ENCODE results near the gene ATG2A.
A peak's percentile ranks its signal among the peaks of the same experiment; 100 is the strongest.

ATG2A gene

DNA sequence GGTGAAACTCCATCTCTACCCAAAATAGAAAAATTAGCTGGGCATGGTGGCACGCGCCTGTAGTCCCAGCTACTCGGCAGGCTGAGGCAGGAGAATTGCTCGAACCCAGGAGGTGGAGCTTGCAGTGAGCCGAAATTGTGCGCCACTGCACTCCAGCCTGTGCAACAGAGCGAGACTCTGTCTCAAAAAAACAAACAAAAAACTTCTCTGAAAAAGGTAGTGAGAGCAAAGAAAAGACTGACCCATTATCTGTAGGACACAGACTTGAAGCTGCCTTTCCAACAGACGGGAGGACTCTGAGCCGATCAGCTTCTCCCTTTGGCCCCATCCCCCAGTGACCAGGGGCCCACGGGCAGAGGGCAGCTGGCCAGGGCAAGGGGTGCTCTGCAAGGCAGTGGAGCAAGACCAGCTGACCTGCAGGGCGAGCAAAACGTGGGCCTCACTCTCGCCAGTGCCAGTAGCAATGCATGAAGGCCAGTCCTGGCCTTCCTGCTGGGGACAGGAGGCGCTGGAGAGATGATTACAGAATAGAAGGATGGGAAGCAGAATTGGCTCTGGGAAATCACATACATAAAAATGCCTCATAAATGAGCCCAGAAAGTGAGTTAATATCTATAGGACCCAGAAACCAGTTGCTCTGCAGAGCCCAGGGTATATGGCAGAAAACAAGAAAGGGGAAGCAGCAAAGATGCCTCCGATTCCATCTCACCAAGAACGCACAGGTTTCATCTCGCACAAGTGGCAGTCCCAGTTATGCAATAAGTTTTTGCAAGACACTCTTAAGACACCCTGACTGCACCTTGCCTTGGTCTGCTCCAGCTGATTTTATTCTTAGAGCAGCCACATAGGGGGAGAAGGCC is 41.4 kb downstream of the ATG2A start:
- no peak for TF ChIP-seq CTCF (IDR thresholded peaks at IDR 0.05; ENCODE audit: insufficient read depth, low read length, poor library complexity, severe bottlenecking)
- peaks cover 27% of the 10 kb centered on the region for H3K36me3 ChIP-seq (ENCODE audit: control insufficient read depth, insufficient read depth, low read length)
- DNase-seq (ENCODE audit: extremely low read depth, insufficient read length) = no peak
- H3K4me3 ChIP-seq (replicated peaks; ENCODE audit: low read depth, low read length) = peak overlapping the region; percentile 99
- no peaks in the 10 kb centered on the region for H3K27me3 ChIP-seq (replicated peaks; ENCODE audit: control insufficient read depth, insufficient read depth, low read length)

DNA sequence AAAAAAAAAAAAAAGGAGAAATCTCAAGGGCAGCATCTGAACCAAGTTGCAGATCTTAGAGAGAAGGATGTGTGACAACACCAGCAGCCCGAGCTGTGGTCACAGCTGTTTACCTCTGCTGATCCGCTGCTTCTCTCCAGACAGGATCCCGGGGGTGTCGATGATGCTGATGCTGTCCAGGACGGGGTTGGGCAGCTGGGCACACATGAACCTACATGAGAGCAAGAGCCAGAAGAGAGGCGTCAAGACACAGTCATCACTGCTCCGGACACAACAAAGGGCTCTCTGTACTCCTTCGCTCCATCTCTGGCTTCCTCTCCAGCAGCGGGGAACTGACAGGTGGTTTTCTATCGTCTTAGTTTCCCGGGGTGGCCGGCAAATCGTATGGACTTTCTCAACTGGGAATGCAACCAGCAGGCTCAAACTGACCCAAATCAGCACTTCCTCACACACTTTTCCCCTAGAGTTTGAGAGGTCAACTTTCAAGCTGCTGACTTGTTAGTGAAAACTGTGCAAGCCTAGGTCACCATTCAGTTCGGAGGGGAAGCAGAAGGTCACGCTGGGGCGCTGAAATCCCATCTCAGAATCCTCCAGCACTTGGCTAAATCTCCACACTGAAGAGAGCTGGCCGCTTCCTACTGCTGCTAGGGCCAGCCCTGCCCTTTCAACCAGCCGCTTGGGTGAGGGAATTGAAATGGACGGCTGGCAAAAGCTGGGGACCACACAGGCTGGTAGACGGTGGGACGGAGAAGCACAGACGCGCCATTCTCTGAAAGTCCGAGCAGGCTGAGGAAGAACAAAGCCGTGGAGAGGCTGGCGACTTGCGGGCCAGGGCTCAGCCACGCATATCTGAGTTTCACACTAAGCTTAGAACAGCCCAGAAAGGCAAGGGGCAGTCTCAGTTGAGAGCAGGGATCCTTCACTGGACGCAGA is 42.4 kb downstream of the ATG2A start:
- Histone ChIP-seq H3K4me3 (replicated peaks; ENCODE audit: low read depth, low read length) (peak overlapping the region; percentile 99), H3K27me3 (replicated peaks; ENCODE audit: control insufficient read depth, insufficient read depth, low read length) (no peaks in the 10 kb centered on the region), H3K36me3 (ENCODE audit: control insufficient read depth, insufficient read depth, low read length) (peaks cover 34% of the 10 kb centered on the region)
- no peak for TF ChIP-seq CTCF (IDR thresholded peaks at IDR 0.05; ENCODE audit: insufficient read depth, low read length, poor library complexity, severe bottlenecking)
- DNase-seq (ENCODE audit: extremely low read depth, insufficient read length) = no peak

GRCh38 chr11:64872790-64873488 is 44.1 kb downstream of the ATG2A start:
- peak overlapping the region; percentile 44 for H3K4me3 ChIP-seq (replicated peaks; ENCODE audit: low read depth, low read length)
- no peak for DNase-seq (ENCODE audit: extremely low read depth, insufficient read length)
- no peaks in the 10 kb centered on the region for H3K27me3 ChIP-seq (replicated peaks; ENCODE audit: control insufficient read depth, insufficient read depth, low read length)

DNA sequence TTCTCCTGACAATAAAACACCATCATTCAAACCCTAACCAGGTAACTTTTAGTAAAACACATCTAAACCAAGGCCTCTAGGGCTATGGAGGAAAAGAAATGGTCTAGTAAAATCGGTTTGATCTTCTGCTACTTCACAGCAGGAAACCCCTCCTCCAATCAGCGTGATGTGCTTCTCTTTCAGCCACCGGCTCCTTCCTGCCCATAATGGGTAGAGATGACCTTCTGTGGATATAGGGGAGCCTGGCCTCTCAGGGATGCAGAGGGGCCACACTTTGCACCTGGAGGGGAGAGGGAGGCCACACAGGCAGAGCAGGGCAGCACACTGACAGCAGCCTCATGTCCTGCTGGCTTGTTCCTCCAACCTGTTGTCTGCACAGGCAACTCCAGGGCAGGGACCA is 45.5 kb downstream of the ATG2A start:
- Histone ChIP-seq H3K4me3 (replicated peaks; ENCODE audit: low read depth, low read length) (peak overlapping the region; percentile 36), H3K27me3 (replicated peaks; ENCODE audit: control insufficient read depth, insufficient read depth, low read length) (no peaks in the 10 kb centered on the region), H3K36me3 (ENCODE audit: control insufficient read depth, insufficient read depth, low read length) (peaks cover 43% of the 10 kb centered on the region)
- peak; percentile 19 for DNase-seq (ENCODE audit: extremely low read depth, insufficient read length)
- TF ChIP-seq CTCF (IDR thresholded peaks at IDR 0.05; ENCODE audit: insufficient read depth, low read length, poor library complexity, severe bottlenecking) = no peak

More at GRCh38 chr11:64872790-64873488, 44.1 kb downstream of the ATG2A start:
- peaks cover 43% of the 10 kb centered on the region for H3K36me3 ChIP-seq (ENCODE audit: control insufficient read depth, insufficient read depth, low read length)
- TF ChIP-seq CTCF (IDR thresholded peaks at IDR 0.05; ENCODE audit: insufficient read depth, low read length, poor library complexity, severe bottlenecking) = no peak

DNA sequence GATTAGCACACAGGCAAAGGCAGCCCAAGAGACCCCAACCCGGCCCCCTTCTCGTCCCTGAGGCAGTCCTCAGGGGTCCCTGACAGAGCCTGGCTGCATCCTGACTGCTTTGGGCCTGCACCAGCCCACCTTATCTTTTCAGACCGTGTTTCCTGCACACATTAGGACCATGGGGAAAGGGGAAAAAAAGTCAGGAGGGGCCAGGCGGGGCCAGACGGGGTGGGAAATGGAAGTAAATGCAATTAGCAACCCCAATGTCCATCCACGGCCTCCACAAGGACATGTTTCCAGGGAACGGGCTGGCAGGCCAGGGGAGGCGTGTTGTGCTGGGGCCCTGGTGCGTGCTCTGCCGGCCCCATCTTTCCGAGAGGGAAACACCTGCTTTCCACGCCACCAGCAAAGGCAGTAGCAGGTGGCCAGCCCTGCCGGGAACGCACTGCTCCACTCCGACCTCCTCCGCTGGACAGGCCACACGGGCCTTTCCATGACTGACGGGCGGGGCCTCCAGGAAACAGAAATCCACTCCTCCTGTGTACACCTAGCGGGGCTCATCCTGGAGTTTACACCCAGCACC is 46.0 kb downstream of the ATG2A start:
- no peak for DNase-seq (ENCODE audit: extremely low read depth, insufficient read length)
- H3K4me3 ChIP-seq (replicated peaks; ENCODE audit: low read depth, low read length) = peak overlapping the region; percentile 36
- peaks cover 40% of the 10 kb centered on the region for H3K36me3 ChIP-seq (ENCODE audit: control insufficient read depth, insufficient read depth, low read length)
- H3K27me3 ChIP-seq (replicated peaks; ENCODE audit: control insufficient read depth, insufficient read depth, low read length) = no peaks in the 10 kb centered on the region
- TF ChIP-seq CTCF (IDR thresholded peaks at IDR 0.05; ENCODE audit: insufficient read depth, low read length, poor library complexity, severe bottlenecking) = no peak
